GM18520 (cell line): ENCODE results near the gene DROSHA.
"Not testable (repeated sequence)": the region's sequence is repeated elsewhere in the genome, so short reads cannot be mapped to it uniquely, and the experiment has no call there.

Experiments
- ATAC-seq: cut with Tn5 transposase; IDR thresholded peaks from one replicate; pipeline ENCODE4 v1.9.1; 2021; ENCODE audit not compliant: unreplicated experiment

Gene DROSHA

GRCh38 chr5:31531888-31532547 lies at the start of gene DROSHA, which contains the start of gene C5orf22:
TSS of gene DROSHA (minus strand) at chr5:31532093. CDS start at chr5:31529059, 3,034 bp downstream.
TSS of gene C5orf22 (plus strand) at chr5:31532301. CDS start at chr5:31532393, 92 bp downstream.
- peak; percentile 92 for ATAC-seq

DNA sequence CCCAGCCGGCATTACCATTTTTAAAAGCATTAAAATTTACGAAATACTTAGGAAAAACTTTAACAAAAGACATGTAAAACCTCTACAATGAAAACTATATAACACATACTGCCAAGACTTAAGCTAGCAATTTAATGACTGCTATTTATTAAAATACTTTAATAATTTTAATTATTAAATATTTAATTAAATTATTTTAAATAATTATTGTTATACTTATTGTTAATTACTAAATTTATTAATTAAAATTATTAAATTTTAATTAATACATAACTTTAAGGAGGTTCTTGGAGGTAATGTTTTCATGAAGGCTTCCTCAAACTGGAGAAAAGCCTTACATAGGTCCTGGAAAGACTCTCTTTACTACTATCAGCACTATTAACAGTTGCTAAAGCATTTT lies 47.7 kb upstream of the DROSHA start:
- ATAC-seq, result no peak

DNA sequence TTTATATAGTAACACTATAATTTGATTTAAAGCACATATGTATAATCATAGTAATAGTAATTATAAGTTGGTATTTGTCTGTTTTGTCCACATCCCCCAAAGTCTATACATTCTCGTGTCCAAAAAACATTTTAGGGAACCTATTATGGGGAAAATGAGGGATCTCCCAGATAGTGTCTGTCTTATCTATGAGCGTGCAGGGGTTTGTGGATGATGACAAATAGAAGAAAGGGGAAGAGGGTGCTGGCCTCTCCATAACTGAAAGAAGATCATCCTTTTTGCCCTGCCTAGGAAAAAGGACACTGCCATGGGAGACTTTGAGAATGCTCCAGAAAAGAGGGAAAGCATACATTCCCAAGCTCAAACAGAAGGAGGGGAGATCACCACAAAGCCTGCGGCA lies 45.5 kb upstream of the DROSHA start:
- ATAC-seq, result no peak

- ATAC-seq, result no peak
Observed at GRCh38 chr5:31574772-31575171, 42.9 kb upstream of the DROSHA start.

DNA sequence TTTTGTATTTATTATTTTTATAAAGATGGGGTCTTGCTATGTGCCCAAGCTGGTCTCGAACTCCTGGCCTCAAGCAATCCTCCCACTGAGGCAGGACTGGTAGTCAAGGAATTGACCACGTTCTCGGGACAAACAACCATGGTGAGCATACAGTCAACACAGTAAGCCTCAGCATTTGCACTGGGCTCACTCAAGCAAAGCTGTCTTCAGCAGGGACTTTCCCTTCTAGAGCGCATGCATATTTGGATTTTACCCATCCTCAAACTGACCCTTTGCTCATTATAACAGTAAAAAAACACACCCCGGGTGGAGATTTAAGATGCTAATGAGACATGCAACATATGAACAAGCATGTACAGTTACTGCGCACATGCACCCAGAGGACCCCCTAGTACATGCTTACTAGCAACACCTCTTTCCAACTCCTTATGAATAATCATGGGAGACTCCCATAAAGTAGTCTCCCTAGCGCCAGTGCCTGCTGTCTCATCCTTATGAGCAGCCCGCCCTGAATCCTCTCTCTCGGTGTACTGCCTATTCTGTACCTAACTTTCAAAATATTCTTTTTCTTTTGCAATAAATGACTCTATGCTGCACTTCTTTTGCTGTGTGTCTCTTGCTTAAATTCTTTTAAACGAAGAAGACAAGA lies 41.7 kb upstream of the DROSHA start:
- peak; percentile 93 for ATAC-seq

DNA sequence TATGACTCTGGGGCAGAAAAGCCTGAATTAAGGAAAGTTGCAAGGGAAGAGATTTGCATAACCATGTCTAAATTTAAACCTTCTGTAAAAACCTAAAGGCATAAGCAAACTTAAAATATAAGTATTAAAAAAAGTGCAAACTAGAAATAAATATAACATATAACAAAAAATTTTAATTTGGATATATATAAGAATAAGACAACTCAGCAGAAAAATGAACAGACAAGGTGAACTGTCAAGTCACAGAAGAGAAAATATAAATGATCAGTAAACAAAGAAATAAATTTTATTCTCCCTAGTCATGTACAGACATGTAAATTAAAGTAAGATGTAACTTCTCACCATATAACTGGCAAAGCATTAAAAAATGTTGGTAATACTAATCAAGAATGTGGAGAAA lies 37.2 kb upstream of the DROSHA start:
- ATAC-seq, result no peak

DNA sequence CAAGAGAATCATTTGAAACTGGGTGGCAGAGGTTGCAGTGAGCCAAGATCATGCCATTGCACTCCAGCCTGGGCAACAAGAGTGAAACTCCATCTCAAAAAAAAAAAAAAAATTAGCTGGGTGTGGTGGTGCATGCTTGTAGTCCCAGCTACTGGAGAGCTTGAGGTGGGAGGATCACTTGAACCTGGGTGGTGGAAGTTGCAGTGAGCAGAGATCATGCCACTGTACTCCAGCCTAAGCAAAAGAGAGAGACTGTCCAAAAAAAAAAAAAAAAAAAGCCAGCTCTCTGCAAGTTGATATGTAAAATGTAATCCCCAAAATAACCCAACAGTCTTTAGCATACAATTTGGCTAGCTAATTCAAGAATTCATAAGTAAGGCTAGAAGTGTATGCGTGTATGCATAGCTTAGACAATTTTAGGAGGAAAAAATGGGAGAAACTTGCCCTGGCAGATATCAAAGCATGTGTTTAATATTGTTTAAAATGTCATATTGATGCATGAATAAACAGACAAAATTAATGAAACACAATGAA lies 36.5 kb upstream of the DROSHA start:
- ATAC-seq, result no peak

DNA sequence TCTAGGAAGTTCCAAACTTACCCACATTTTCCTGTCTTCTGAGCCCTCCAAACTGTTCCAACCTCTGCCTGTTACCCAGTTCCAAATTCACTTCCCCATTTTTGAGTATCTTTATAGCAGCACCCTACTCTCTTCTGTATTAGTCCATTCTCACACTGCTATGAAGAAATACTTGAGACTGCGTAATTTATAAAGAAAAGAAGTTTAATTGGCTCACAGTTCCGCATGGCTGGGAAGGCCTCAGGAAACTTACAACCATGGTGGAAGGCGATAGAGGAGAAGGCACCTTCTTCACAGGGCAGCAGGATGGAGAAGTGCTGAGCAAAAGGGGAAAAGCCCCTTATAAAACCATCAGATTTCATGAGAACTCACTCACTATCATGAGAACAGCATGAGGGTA lies 34.5 kb upstream of the DROSHA start:
- not testable (repeated sequence) for ATAC-seq

DNA sequence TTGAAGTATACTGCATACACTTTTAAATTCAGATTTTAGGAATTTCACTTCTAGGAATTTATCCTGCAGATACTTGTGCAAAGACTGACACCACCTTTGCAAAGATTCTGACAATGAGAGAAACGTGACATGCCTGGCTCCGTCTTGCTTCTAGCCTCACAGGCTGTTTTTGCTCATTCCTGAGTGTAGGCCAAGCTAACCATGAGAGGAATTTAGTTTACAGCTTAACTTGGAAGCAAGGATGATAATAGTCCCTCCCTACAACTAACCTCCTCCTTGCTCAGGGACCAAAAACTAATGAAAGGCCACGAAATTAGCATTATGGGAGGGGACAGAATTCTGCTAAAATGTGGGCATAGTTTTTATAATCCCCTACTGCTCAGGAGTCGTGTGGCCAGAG lies 31.3 kb upstream of the DROSHA start:
- no peak for ATAC-seq

DNA sequence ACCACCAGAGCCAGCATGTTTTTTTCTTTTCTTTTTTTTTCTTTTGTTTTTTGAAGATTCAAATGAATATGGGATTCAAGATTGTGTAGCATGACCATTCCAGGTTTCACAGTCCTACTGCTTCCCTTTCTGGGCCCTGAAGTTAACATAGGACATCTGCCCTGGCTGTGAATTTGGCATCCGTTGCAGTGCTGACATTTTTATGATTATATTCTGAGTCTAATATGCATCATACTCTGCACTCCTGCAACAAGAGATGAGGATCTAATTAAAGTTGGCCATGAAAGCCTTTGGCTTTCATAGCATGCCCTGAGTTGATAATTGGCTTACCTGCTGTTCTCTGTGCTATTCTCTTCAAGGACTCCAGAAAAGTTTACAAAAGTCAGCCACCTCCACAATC lies 30.1 kb upstream of the DROSHA start:
- no peak for ATAC-seq

DNA sequence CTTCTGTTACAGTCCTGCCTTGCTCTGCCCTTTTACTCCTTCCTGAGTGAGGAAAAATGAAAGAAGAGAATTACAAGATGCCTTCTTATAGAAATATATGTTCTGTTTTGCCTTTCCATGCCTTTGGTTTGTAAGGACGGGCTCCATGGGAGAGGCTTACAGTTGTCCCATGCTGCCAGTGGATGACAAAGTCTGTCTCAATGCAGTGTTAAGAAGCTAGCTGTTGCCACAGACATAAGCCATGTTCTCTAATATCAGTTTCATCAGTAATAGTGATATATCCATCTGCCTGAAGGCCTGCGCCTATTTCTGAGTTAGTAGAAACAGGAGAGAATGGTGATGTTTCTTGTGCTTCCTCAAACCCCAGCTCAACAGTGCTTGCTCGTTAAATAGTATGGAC lies 28.0 kb upstream of the DROSHA start:
- ATAC-seq, result no peak

DNA sequence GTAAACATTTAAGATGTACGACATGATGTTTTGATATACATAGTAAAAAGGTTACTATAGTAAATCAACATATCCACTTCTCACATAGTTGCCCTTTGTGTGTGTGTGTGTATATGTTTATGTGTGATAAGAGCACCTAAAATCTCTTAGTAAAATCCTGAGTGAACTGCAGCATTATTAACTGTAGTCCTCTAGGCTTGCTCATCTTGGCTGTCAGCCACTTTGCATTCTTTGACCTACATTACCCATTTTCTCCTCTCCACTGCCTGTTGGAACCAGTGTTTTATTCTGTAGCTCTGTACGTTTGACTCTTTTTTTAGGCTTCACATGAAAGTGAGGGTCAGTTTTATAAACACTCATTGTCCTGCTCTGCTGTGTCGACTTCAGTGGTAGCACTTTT lies 24.6 kb upstream of the DROSHA start:
- no peak for ATAC-seq

DNA sequence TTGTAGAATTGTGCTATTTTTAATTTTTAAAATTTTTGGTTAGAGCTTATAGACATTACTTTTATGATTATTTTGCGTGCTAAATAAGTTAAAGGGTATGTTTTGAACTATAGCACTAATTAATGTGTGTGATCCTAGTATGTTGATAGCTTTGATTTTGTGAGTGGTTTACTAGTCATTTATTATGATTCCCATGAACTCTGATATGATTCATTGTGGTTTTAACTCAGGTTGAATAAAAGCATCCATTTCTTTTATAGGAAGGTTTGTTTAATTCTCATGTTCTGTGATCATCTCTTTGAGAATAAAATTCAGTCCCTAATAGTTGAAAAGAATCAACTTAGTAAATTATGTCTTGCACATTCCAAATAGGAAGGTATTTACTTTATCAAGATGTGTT lies 22.7 kb upstream of the DROSHA start:
- no peak for ATAC-seq

GRCh38 chr5:31553863-31554262 lies 22.0 kb upstream of the DROSHA start:
- ATAC-seq, result no peak

GRCh38 chr5:31551878-31552277 lies 20.0 kb upstream of the DROSHA start:
- no peak for ATAC-seq

DNA sequence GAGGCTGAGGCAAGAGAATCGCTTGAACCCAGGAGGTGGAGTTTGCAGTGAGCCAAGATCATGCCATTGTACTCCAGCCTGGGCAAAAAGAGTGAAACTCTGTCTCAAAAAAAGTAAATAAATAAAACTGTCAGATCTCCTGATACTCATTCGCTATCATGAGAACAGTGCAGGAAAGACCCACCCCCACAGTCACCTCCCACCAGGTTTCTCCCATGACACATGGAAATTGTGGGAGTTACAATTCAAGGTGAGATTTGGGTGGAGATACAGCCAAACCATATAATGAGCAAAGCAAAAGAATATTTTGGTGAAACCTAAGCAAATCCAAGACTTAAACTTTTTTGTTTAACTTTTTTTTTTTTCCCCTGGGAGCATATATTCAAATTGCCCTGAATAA lies 17.2 kb upstream of the DROSHA start:
- not testable (repeated sequence) for ATAC-seq

DNA sequence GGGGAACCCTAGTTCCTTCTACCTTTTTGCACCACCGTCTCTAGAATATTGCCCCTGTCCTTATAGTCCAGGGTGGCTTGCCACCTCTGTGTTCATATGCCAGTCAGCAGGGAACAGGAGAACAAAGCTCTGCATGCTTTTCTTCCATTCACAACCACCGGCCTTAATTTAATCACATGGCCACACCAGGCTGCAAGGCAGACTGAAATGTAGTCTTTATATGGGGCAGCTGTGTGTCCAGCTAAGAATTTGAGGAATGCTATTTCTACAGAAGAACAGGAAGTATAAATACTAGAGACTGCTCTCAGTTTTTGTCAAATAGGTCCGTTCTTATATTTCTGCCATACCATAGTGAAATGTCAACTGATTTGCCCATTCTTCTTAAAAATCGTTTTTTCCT lies 6.0 kb upstream of the DROSHA start:
- ATAC-seq, result no peak

DNA sequence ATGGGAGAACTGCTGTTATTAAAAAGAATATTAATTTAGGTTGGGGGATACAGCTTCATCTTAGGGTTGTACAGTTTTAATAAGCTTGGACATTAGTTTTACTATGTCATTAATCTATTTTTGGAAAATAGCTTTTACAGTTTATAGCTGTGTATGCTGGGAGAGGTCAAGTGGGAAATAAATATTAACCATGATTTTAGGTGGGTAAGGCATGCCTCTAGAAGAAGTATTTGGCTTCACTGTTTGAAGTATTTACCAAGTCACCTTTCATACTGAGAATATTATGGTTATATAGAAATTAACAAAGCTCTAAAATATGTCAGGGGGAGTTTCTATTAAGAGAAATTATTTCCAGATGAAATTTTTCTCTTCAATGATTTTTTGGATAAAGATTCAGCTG lies 5.5 kb upstream of the DROSHA start:
- no peak for ATAC-seq

GRCh38 chr5:31536873-31537272 lies 5.0 kb upstream of the DROSHA start:
- ATAC-seq, result no peak

DNA sequence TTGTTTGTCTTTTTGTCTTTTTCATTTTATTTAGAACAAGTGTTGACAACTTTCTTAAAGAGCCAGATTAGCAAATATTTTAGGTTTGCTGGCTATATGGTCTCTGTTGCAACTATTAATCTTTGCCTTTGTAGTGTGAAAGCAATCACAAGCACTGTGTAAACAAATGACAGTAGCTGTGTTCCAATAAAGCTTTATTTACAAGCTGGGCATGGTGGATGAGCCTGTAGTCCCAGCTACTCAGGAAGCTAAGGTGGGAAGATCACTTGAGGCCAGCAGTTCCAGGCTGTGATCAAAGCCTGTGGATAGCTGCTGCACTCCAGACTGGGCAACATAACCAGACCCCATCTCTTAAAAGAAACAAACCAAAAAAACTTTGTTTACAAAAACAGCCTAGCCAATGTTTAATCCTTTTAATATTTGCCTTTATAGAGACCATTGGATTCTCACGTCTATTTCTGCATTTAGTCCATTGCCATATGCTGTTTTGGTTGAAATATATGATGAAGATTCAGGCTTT lies 2.7 kb upstream of the DROSHA start:
- ATAC-seq, result no peak

DNA sequence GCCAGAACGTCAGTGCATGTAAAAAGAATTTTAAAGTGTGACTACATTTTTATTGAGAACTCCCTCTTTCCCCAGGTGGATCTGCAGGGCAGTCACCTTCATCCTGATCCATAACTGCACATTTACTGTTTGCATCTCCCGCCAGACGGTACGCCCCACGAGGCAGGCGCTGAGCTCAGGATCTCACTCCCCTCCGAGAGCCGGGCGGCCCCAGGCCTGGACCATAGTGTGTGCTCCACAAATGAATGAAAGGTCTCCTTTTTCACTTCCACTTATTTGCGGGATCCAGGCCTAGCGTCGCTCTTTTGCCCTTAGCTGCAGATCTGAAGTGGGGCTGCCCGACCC lies 378 bp downstream of the DROSHA start:
- ATAC-seq, result peak; percentile 15

DNA sequence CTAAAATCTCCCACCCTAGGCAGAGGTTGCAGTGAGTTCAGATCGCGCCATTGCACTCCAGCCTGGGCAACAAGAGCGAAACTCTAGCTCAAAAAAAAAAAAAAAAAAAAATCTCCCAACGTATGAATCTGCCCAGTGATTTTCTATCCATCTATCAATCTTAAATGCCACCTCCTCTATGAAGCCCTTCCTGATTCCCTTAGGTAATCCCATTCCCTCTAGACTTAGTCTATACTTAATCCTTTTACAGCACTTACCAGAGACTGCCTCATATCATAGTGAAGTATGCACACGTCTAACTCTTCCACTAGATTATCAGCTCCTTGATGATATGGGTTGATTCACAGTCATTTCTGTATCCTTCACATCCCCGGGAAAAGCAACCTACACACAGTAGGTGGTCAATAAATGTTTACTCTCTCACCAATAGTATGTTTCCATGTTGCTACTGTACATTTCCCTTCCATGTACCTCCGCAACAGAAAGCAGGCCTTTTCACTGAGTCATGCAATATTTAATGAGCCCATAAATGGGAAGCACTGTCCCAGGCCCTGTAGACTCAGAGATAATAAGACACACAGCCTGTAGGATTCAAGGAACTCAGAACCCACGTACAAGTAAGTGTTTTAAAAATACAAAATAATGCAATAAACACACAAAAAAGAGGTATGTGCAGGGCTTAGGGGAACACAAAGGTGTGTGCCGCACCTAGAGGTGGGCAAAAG lies 1.2 kb downstream of the DROSHA start:
- no peak for ATAC-seq
